ENCODE results near the gene ME3.
"Not testable (repeated sequence)": the region's sequence is repeated elsewhere in the genome, so short reads cannot be mapped to it uniquely, and the experiment has no call there.

ME3 gene

GRCh38 chr11:86551288-86552092 is 120.9 kb downstream of the ME3 start:
- no peak for DNase-seq

GRCh38 chr11:86550757-86551156 is 121.7 kb downstream of the ME3 start:
- no peak for DNase-seq

GRCh38 chr11:86548271-86548917 is 124.0 kb downstream of the ME3 start:
- DNase-seq = no peak

- no peak for DNase-seq
Measured at GRCh38 chr11:86547727-86548126, 124.7 kb downstream of the ME3 start.

GRCh38 chr11:86541299-86541698 is 131.1 kb downstream of the ME3 start:
- DNase-seq = not testable (repeated sequence)

DNA sequence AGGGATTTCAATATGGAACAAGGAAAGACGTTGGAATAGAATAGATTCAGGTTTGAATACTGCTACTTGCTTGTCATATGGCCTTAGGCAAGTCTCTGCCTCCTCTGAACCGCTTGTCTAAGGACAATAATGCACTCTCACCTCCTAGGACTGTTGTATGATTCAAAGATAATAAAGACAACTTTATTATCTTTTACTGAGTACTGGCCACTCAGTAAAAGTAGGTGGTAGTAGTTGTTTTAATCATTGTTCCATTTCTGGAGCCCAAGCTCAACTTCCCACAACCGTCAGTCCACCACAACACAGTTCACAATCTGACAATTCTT is 134.2 kb downstream of the ME3 start:
- no peak for DNase-seq

DNA sequence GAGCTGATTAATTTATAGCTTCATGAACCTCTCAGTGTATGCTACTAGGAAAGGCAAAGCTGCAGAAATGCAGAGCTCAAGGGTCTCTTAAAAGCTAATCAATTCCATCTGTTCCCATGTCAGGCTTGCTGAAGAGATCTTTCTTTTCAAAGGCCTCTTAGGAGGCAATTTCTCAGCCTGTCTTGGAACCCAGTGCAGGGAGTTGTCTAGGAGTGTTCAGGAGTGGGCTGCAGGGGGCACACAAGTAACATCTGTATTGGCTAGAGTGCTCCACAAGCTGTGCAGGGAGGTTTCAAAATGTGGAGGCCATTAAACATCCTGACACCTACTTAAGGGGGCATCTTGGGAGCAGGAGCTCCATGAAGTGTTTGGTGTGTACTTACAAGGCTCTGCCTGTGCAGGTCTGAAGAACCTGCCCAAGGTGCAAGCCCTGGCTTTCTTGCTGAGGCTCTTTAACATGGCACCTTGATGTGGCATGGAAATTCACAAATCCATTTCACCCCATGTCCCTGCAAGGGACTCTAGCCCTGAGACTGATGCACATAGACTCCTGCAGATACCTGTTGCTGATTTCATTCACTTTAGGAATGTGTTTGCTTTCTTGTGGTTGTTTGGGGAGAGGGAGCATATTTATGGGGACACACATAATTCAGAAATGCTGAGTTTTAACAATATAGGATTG is 134.7 kb downstream of the ME3 start:
- DNase-seq = no peak

DNA sequence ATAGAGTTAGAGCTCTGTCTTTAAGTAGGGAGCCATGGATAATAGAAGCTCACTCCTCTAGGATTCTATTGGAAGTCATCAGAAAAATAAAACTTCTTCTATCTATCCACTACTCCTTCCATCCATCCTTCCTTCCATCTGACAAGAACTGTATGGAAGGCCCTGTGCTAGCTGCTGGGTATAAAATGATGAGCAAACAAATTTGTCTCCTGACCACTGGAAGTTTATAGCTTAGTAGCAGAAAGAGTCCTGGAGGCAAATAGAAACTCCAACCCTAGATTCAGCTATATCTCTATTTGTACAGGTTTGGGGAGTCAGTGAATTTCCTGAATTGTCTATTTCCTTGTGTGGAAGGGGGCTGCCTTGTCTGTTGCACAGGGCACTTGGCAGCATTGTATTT is 136.6 kb downstream of the ME3 start:
- DNase-seq = no peak

DNA sequence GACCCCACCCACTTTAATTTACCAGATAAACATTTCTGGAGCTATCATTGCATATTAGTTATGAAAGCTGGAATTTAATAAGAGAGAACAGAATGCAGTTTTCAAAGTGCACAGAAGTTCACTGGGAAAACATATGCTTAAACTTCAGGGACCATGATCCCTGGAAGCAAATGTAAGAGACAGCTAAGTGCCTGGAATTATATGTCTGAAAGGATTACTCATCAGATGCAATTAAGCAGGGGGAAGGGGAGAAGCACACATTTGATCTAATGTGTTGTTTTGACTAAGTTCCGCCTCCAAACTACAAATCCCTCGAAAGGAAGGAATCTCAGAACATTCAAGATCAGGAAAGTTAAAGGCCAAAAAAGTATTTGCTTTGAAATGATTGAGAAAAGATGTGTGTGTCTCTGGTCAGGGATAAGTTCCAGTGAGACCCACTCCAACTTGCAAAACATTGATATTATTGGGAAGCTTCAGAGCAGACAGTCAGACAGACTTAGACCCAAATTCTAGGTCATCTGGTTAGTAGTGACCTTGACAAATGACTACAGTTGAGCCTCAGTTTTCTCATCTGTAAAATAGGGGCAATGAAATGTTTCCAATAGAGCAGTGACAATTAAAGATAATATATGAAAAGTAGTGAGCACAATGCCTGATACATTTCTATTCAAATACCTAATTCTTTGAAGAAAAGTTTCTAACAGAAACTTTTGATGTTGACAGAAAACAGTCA is 147.6 kb downstream of the ME3 start:
- no peak for DNase-seq

GRCh38 chr11:86523738-86524619 is 148.4 kb downstream of the ME3 start:
- DNase-seq = no peak

- not testable (repeated sequence) for DNase-seq
Measured at GRCh38 chr11:86522512-86522911, 149.9 kb downstream of the ME3 start.

GRCh38 chr11:86519064-86519911 is 153.1 kb downstream of the ME3 start:
- DNase-seq = no peak

DNA sequence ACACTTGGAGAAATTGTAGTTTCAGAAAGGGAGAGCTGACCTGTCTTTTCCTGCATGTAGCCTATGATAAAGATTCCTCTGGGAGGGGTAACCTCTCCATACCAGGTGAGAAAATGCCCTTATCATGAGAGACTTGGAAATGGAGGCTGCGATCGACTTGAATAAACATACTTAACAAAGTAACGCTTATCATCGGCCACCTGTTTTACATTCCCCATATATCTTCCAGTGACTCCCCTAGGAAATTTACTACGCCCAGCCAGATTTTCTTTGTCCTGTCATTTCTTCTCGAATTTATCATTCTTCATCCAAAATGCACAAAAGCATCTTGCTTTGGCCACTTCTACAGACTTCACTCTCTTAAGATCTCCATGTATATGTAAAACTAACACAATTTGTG is 154.2 kb downstream of the ME3 start:
- DNase-seq = no peak

- DNase-seq = no peak
Measured at GRCh38 chr11:86517557-86517956, 154.9 kb downstream of the ME3 start.

DNA sequence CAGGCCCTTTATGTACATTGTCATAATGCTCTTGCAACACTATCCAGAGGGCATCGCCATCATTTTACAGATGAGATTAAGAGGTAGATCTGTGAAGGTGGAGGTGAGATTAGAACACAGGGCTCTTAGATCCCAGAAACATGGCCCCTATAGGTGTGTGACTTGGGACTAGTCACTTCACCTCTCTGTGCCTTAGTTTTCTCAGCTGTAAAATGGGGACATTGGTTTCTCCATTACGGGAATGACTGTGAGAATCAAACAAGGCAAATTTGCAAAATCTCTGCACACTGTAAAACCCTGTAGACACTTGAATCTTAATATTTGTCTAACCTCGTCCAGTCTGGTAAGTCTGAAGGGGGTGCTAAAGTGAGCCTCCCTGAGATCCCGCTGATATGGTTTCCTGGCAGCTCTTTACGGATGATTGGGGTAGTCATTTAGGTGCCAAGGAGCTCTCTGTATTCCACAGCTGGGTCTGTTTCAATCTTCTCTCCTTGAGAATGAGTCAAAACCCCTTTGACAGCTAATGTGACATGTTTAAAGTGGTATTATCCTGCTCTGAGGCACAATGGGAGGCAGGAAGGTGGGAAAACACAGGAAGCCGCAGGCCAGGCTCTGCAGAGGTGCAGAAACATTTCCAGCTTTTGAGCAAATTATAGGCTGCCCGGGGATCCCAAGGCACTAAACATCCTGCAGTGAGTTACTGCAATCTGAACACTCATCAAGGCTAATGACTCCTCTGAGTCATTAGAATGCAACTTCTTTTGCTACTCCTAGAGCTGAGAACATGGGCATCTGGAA is 156.9 kb downstream of the ME3 start:
- no peak for DNase-seq

DNA sequence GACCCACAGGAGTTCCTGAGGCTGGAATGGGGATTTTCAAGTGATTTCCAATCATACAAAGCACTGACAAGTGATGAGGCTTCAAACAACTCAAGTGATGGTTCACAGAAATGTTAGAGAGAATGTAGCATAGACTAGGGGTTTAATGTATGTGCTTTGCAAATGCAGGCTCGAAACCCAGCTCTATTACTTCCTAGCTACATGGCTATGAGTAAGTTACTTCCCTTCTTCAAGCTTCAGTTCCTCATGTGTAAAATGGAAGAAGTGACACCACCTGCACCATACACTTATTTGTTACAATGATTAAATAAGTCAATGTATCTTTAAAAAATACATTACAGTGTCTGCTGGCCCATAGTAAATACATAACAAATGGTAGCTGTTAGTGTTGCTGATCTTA is 158.0 kb downstream of the ME3 start:
- no peak for DNase-seq

DNA sequence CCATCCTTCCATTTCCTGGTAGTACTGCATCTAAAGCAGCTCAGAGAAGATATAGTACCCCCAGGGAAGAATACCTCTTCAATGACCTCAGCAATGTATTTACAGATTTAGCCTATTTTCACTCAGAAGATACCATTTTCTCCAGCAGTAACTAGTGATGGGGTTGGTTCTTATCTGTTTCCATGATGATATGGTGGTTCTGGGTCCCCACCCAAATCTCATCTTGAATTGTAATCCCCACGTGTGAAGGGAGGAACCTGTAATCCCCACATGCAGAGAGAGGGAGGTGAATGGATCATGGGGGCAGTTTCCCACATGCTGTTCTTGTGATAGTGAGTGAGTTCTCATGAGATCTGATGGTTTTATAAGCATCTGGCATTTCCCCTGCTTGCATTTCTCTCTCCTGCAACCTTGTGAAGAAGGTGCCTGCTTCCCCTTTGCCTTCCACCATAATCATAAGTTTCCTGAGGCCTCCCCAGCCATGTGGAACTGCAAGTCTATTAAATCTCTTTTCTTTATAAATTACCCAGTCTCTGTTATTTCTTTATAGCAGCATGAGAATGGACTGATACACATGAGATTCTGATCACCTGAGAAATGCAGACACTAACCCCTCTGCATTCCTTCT is 158.6 kb downstream of the ME3 start:
- no peak for DNase-seq

DNA sequence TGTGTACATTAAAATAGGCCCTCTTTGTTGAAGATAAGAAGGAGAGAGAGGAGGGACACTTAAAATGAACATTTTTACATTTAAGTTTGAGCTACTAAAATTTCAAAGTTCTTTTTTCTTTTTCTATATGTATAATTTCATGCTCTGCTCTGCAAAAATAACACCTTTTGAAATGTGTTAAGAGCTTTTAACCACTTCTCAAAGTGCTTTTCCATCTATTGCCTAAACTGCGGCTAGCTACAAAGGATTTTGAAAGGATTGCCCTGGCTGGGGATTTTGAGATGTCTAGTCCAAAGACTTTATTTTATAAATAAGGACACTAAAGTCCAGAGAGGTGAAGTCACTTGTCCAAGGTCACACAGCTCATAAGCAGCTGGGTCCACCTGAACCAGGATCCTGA is 159.3 kb downstream of the ME3 start:
- DNase-seq = no peak

- no peak for DNase-seq
Measured at GRCh38 chr11:86511086-86511551, 161.3 kb downstream of the ME3 start.

DNA sequence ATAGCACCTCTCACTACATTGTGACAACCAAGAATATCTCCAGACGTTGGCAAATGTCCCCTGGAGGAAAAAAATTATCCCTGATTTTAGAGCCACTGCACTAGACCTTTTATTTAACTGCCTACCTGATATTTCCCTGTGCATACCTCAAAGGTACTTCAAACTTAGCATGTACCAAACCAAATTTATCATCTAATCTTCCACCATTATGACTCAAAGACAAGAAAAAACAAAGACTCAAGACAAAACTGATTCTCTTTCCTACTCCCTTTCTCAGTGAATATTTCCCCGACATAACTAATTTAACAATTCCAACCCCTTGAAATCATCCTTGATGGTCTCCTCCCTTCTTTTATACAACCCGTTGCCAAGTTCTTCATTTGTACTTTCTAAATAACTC is 161.7 kb downstream of the ME3 start:
- DNase-seq = no peak
